DMS114 treated with DMSO at 0.1 percent for 48 hours (cell line): ENCODE measurements around the gene CETN1.

ENCODE experiments used
- DNase-seq: peaks from one replicate; lab custom pipeline; 2025; ENCODE audit not compliant: unreplicated experiment; lab: John Stamatoyannopoulos, UW

CETN1 gene

GRCh38 chr18:580154-580553 lies at the start of gene CETN1:
CETN1 (plus strand) TSS chr18:580380; CDS start chr18:580409, 29 bp downstream.
- DNase-seq = no peak

GRCh38 chr18:532018-532417 lies 48.2 kb upstream of the CETN1 start:
- no peak for DNase-seq

- DNase-seq = no peak
Measured at GRCh38 chr18:532632-533031, 47.5 kb upstream of the CETN1 start.

- DNase-seq = no peak
Measured at GRCh38 chr18:533995-534601, 46.1 kb upstream of the CETN1 start.

GRCh38 chr18:543447-544078 lies 36.6 kb upstream of the CETN1 start:
- DNase-seq = no peak

- DNase-seq = no peak
Measured at GRCh38 chr18:549967-550366, 30.2 kb upstream of the CETN1 start.

- no peak for DNase-seq
Measured at GRCh38 chr18:551404-552061, 28.6 kb upstream of the CETN1 start.

GRCh38 chr18:555705-556457 lies 24.3 kb upstream of the CETN1 start:
- no peak for DNase-seq

GRCh38 chr18:564708-565561 lies 15.2 kb upstream of the CETN1 start:
- no peak for DNase-seq

- no peak for DNase-seq
Measured at GRCh38 chr18:565562-566061, 14.6 kb upstream of the CETN1 start.

GRCh38 chr18:567122-567521 lies 13.1 kb upstream of the CETN1 start:
- no peak for DNase-seq

GRCh38 chr18:568731-569130 lies 11.4 kb upstream of the CETN1 start:
- DNase-seq = no peak

GRCh38 chr18:570256-570655 lies 9.9 kb upstream of the CETN1 start:
- DNase-seq = no peak

GRCh38 chr18:570697-571096 lies 9.5 kb upstream of the CETN1 start:
- no peak for DNase-seq

GRCh38 chr18:572091-572830 lies 7.9 kb upstream of the CETN1 start:
- DNase-seq = no peak

- no peak for DNase-seq
Measured at GRCh38 chr18:572831-573289, 7.3 kb upstream of the CETN1 start.

- no peak for DNase-seq
Measured at GRCh38 chr18:573385-573784, 6.8 kb upstream of the CETN1 start.

GRCh38 chr18:574149-574860 lies 5.9 kb upstream of the CETN1 start:
- no peak for DNase-seq
